ENCODE results near the gene TBX20.

TBX20 gene

GRCh38 chr7:35253710-35254495 is at the start of gene TBX20:
Gene TBX20 (minus strand): TSS chr7:35254100. CDS start chr7:35253620, 480 bp downstream.
- no peak for DNase-seq (ENCODE audit: low spot score)

GRCh38 chr7:35289376-35289775 is 35.5 kb upstream of the TBX20 start:
- no peak for DNase-seq (ENCODE audit: low spot score)

GRCh38 chr7:35286986-35287385 is 33.1 kb upstream of the TBX20 start:
- DNase-seq (ENCODE audit: low spot score) = no peak

- no peak for DNase-seq (ENCODE audit: low spot score)
These were observed 32.5 kb upstream of the TBX20 start for GRCh38 chr7:35286422-35286821.

GRCh38 chr7:35285799-35286198 is 31.9 kb upstream of the TBX20 start:
- DNase-seq (ENCODE audit: low spot score) = no peak

- DNase-seq (ENCODE audit: low spot score) = no peak
These were observed 27.0 kb upstream of the TBX20 start for GRCh38 chr7:35280902-35281301.

- DNase-seq (ENCODE audit: low spot score) = no peak
These were observed 23.5 kb upstream of the TBX20 start for GRCh38 chr7:35277359-35277758.

GRCh38 chr7:35272246-35272645 is 18.3 kb upstream of the TBX20 start:
- DNase-seq (ENCODE audit: low spot score) = no peak

GRCh38 chr7:35268953-35269352 is 15.1 kb upstream of the TBX20 start:
- DNase-seq (ENCODE audit: low spot score) = no peak

- no peak for DNase-seq (ENCODE audit: low spot score)
These were observed 13.5 kb upstream of the TBX20 start for GRCh38 chr7:35267411-35267810.

- DNase-seq (ENCODE audit: low spot score) = no peak
These were observed 9.5 kb upstream of the TBX20 start for GRCh38 chr7:35263396-35263795.

- no peak for DNase-seq (ENCODE audit: low spot score)
These were observed 7.8 kb upstream of the TBX20 start for GRCh38 chr7:35261476-35262285.

GRCh38 chr7:35261041-35261440 is 7.1 kb upstream of the TBX20 start:
- no peak for DNase-seq (ENCODE audit: low spot score)

- DNase-seq (ENCODE audit: low spot score) = no peak
These were observed 6.3 kb upstream of the TBX20 start for GRCh38 chr7:35260246-35260645.

GRCh38 chr7:35259523-35259908 is 5.6 kb upstream of the TBX20 start:
- DNase-seq (ENCODE audit: low spot score) = no peak

- DNase-seq (ENCODE audit: low spot score) = no peak
These were observed 5.1 kb upstream of the TBX20 start for GRCh38 chr7:35258868-35259522.

- no peak for DNase-seq (ENCODE audit: low spot score)
These were observed 4.4 kb upstream of the TBX20 start for GRCh38 chr7:35258125-35258867.

- no peak for DNase-seq (ENCODE audit: low spot score)
These were observed 3.6 kb upstream of the TBX20 start for GRCh38 chr7:35257251-35258124.

GRCh38 chr7:35256256-35257175 is 2.6 kb upstream of the TBX20 start:
- DNase-seq (ENCODE audit: low spot score) = no peak

Measured in cerebellar cortex (tissue), 1 donor.